OCI-LY7 (cell line): ENCODE results near the gene FAM200B.

Experiments used
- CTCF ChIP-seq: fragments of 200-600 bp; sonication (generic); conservative IDR thresholded peaks from 2 replicates; pipeline ENCODE4 v1.5.1; 2014; ENCODE audit warnings: mild to moderate bottlenecking, antibody characterized with exemption, low read length, moderate library complexity, mixed read lengths
- EZH2phosphoT487 ChIP-seq: fragments of 200-600 bp; sonication (generic); IDR thresholded peaks from 2 replicates; pipeline ENCODE4 v1.6.1; 2018; ENCODE audit warnings: low read depth, borderline replicate concordance, mild to moderate bottlenecking, mixed run types, antibody characterized with exemption, low read length, moderate library complexity, mixed read lengths

- TF ChIP-seq CTCF = no peak
- TF ChIP-seq EZH2phosphoT487 = no peak
Observed at GRCh38 chr4:15672101-15672500, 9.5 kb upstream of the FAM200B start.
